HG03558 (cell line): Measurements from ENCODE around the gene CC2D2A.
"Not testable (repeated sequence)": the region's sequence is repeated elsewhere in the genome, so short reads cannot be mapped to it uniquely, and the experiment has no call there.

Source experiments
- ATAC-seq: cut with Tn5 transposase; IDR thresholded peaks from one replicate; pipeline ENCODE4 v1.9.1; 2021; ENCODE audit warnings: moderate number of reproducible peaks; ENCODE audit not compliant: unreplicated experiment; ENCODE audit errors: extremely low read depth

The CC2D2A gene

DNA sequence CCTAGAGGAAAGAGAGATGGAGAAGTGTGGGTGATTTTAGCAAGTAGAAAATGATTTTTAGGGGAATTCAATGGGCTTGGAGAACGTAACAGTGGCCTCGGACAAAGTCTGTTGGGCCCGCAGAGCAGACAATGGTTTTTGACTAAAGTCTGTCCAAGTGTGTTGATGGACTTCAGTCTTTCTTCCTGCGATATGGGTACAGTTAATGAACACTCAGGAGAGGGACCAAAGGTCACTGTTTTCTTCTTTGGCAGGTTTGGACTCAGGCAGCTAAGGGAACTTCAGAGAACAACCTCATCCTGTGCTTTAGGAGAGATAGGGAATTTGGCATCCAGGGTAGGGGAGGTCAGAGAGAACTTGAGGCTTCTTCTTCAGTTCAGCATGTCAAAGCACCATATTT is 38.0 kb downstream of the CC2D2A start:
- ATAC-seq: no peak

DNA sequence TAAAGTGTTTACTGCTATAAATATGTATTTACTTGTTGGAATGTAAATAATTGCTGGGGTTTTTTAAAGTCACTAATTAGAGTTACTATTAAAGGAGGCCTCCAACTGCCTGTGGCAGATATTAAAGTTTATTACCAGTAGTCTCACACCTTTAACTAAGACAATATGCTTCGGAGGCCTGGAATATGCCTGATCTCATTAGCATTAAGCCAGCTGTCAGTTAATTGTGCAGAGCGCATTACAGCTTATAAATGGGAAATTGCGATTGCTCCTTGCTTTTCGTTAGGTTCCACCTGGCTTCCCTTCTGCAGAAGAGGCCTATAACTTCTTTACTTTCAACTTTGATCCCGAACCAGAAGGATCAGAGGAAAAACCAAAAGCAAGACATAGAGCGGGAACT is 41.3 kb downstream of the CC2D2A start:
- no peak for ATAC-seq

DNA sequence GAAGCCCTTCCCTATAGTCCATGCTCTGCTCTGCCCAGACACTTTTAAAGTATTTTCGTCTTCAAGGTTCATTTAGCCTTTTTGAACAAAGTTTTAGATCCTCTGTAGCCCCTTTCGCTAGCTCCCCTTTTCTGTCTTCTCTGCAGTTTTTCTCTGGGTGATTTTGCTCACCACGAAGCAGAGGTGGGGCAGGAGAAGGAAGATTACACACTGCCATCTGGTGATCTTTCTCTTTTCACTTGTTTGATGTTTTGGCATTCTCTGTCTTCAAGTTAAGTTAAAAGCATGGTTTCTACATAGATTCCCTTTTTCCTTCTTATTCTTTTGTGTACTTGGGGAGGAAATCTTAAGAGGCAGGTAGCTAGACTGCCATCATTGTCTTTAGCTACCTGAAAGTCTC is 43.9 kb downstream of the CC2D2A start:
- ATAC-seq: no peak

DNA sequence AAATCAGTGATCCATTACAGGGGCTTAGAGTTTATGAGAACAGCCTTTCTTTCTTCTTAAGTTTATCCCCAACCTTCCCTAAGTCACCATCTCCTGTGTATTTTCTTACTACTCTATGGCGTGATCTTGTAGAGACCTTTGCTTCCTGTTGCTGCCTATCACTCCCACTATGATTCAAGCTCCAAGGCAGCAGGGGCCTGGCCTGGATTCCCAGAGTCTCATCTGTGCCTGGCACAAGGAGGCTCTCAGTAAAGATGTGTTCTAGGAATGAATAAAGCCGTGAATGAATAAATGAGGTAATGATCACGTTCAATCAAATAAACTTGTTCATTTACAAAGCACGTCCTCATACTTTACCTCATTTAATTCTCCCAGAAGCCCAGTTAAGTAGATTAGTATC is 45.4 kb downstream of the CC2D2A start:
- no peak for ATAC-seq

DNA sequence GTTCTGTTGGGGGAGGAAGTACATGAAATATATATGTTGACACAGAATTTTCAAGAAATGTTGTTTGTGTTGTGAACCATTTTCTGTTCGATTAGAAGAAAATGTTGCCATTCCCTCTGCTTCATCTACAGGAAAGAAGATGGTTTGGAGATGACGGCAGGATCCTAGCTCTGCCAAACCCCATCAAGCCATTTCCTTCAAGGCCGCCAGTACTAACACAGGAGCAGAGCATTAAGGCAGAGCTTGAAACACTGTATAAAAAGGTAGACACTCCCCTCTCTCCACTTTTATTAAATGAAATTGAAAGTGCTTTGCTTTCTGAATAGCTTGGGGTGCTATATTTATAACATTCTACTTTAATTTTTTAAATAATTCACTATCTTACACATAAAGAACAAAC is 46.8 kb downstream of the CC2D2A start:
- no peak for ATAC-seq

DNA sequence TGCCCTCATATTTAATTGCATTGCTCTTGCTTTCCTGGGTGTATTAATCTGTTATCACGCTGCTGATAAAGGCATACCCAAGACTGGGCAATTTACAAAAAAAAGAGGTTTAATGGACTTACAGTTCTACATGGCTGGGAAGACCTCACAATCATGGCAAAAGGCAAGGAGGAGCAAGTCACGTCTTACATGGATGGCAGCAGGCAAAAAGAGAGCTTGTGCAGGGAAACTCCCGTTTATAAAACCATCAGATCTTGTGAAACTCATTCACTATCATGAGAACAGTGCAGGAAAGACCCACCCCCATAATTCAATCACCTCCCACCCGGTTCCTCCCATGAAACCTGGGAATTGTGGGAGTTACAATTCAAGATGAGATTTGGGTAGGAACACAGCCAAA is 48.0 kb downstream of the CC2D2A start:
- not testable (repeated sequence) for ATAC-seq

DNA sequence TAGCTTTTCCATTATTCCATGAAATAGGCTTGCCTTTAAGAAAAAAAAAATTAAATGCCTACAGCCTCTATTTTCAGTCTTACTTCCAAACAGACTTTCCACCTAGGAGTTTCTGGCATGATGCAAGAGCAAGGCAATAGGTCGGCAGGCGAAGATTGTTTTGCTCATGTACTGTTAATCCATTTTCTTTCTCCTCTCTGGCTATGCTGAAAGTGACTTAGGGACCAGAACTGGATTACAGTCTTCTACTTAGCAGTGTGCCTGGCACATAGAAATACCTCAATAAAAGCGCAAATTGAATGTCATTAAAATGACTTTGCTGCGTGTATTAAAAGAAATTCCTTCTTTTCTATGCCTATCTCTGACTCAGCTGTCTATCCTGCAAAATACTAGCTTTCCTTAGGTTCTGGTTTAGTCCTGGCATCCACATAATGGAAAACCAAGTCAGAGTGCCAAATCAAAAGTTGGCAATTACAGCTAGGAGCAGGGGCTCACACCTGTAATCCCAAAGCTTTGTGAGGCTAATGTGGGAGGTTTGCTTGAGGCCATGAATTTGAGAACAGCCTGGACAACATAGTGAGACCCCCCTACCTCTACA is 51.9 kb downstream of the CC2D2A start:
- ATAC-seq: no peak

DNA sequence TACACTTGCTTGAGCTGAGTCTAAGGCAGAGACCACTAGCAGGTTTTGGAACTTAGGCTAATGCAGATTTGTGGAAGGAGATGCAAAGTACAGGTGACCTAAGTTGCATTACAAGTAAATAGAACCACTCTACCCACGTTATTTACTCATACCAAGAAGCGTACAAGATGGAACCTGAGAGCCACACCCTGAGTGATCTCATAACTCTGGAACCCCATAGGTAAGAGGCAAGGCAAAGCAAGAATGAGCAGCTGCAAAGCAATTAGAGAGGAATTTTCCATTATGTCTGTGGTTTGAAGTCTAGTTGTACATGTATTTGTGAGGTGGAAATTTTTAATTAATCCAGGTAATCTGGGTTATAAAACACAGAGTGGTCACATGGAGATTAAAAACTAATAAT is 55.4 kb downstream of the CC2D2A start:
- ATAC-seq: no peak

DNA sequence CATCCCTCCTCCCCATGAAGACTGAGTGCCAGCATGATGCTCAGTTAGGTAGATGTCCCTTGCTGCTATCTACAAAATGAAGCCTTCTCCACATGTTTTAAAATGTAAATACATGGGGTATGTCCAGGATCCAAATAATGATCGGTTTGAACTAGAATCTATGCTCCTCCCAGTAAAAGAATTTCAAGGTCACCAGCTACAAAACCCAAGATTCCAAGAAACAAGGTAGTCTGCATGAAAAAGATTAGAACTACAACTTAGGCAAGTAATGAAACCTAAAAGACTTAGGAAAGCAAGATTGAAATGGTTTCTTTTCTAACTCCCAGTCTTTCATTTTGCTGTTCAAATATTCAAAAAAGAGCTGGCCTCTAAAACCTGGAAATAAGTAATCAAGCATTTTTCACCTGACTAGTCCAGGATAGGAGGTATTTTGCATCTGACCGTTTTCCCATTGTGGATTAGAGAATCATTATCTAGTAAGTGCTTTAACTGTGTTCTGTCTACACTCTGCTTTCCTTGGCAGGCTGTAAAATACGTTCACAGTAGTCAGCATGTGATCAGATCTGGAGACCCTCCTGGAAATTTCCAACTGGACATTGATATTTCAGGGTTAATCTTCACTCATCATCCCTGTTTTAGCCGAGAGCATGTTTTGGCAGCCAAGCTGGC is 57.4 kb downstream of the CC2D2A start:
- no peak for ATAC-seq

DNA sequence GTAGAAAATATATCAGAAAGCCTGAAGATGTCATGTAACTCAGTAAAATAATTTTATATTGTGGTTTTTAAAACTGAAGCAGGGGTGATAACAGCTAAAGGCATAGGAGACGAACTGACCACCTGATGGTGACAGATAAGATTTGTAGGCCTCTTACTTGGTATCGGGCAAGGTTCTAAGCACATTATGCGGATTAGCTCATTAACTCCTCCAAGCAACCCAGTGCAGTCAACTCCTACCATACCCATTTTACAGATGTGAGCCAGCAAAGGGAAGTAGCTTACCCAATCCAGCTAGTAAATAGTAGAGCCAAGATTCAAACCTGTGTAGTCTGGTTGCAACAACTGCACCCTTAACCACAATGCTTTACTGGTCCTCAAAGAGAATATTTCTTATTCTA is 62.1 kb downstream of the CC2D2A start:
- ATAC-seq: no peak

DNA sequence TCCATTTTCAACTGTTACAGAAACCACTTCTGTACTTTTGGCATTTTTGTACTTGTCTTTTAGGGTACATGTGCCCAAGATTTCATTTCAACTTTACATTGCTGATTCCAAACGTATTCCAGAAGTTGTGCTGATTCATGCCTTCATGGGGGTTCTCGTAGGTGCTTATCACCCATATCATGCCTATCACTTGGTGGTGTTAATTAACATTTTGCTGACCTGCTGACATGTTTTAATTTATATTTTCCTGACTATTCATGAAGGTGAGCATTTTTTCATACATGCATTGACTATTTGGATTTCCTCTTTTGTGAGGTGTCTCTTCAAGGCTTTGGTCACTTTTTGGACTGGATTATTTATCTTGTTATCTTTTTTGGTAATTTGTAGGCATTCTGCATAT is 64.1 kb downstream of the CC2D2A start:
- ATAC-seq: no peak

DNA sequence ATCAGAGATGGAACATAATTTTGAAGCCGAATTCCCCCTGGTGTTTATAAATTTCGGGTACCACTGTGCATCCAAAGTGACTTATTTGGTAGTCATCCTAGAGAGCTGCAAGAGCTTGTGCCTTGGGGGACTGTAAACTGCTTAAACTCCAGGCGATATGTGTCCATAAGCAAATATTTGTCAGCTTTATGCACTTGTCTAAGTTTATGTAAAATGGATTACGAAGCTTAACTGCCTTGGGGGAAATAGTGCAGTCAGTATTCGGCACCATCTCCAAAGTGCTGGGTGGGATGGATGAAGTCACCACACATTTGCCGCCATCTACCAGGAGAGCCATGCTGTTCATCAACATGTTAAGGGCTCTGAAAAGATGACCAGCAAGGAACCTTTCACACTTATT is 65.9 kb downstream of the CC2D2A start:
- ATAC-seq: no peak

DNA sequence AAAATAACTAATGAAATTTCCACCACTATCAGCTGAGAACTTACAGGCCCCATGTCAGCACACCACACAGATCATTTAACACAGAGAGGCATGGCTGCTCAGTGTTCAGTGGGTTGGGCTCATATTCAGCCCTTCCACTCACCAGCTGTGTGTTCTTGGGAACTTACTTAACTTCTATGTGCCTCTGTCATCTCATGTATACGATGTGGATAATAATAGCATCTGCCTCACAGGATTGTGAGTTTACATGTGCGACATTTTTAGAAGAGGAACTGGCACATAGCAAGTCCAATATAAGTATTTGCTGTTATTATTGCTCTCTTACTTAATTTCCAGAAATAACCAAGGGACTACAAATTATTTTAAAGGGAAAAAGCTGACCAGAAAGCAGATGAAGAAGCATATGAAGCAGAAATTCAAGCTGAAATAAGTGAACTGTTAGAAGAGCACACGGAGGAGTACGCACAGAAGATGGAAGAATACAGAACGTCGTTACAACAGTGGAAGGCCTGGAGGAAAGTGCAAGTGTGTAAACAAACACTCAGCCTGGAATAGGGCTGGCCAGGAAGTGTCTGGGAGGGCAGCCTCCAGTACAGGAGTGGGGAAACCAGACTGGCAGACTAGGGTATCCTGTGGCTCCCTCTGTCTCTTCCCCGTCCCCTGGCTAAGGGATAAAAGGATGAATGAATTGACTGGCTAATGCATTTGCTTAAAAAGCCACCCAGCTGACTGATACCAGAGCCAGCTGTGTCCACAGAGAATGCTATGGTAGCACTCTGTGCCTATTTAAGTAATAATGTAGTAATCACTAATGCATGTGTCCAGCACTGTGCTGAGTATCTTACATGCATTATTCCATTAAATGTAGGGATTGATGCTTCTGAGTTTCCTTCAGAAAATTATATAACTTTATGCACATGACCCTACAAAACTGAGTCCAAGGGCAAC is 67.1 kb downstream of the CC2D2A start:
- no peak for ATAC-seq

DNA sequence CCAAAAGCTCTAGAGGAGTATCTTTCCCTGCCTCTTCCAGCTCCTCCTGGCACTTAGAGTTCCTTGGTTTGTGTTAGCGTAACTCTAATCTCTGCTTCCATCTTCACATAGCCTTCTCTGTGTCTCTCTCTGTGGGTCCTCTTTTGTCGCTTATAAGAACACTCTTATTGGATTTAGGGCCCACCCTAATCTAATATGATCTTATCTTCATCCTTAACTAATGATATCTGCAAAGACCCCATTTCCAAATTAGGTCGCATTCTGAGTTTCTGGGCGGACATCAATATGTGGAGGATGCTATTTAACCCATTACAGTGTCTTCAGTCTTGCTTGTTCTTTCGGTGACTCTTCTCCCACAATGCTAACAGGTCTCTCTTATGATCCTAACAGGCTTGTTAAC is 72.3 kb downstream of the CC2D2A start:
- ATAC-seq: no peak

DNA sequence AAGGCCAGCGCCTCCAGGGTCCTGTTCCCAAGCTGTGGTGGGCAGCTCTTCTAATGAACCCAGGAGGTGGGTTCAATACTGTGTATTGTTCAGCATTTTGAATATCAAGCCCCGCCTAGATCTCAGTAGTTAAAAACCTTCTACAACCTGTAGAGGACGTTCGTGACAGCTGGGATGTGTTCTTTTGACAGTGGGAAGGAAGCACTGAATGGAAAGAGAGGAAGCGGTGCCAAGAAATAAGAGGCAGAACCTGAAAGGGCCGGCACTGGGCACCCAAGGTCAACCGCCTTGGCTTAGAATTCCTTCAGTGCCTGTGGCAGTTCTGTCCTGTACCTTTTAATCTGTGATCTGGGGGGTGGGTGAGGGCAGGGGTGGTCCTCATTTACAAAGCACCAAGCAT is 73.1 kb downstream of the CC2D2A start:
- ATAC-seq: no peak

DNA sequence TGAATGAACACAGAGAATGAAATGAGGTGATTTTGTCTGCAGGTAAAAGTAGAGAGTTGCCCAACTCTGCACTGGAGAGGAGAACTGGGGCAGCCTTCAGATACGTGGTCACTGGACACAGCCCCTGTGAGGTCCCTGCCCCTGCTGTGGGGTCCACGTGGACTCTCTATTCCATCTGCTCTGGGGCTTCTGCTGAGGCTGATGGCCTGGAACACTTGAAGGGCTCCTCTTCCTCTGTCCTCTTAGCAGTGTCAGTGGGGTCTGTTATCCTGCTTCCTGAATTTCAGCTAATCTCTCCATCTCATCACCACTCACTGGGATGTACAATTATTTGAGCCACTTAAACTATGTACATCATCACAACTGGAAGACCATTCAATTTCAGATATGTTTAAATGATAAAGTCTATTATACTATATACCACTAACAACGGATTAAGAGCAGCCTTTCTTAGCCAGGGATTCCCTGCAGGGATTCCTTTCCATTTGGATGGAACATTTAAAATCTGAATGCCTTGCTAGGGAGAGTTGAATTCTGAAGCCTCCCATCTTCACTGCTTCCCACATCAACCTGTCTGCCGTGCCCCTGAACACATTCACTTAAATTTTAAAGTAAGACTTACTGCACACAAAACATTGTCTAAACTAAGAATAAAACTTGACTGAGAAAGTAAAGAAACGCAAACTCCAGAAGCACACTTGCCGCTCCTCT is 74.0 kb downstream of the CC2D2A start:
- ATAC-seq: no peak

DNA sequence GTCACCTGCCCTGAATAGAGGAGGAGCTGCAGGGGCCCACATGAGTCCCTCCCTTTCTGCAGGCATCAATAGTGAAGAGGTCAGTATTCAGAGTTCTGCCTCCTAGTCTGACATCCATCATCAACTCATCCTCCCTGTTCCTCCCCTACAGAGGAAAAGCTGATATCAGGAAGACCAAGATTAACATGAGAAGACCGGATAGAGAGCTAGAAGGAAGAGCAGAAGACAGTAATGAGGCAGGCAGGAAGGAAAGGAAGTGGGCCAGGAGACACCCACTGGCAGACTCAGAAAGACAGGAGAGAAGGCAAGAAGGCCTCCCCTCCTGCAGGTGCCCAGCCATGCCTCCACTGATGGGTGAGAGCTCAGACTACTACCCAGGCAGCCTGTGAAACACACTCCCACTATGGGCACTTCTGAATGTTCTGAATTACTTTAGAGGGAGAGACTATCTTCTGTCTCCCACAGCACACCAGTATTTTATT is 74.6 kb downstream of the CC2D2A start:
- no peak for ATAC-seq

DNA sequence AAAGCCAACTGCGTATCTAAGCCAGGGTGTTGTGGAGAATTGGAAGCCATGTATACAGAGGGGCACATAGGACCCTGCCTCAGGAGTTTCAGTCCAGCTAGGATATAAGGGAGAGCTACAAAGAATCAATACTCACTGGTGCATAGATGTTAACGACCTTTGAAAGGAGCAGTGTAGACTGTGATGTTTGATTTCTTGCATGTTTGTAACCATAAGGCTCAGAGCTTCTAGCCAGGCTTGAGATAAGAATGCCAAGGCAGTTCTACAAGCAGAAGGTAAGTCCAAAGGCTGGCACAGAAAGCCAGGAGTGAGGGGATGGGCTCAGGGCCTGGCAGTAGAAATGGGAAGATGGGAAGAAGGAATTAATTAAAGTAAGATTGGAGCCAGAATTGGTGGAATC is 75.7 kb downstream of the CC2D2A start:
- ATAC-seq: no peak

DNA sequence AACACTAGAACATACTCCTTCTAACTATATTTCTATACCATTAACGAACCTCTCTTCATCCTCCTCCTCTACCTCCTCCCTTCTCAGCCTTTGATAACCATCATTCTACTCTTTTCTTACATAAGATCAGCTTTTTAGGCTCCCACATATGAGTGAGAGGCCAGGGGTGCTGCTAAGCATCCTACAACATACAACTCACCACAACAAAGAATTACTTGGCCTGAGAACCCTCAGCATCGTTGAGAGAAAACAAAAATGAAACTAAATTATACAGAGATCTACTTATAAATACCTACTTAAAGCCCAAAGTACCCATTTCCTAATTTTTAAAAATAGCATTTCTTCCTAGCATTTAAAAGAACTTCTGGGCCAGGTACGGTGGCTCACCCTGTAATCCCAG is 77.7 kb downstream of the CC2D2A start:
- no peak for ATAC-seq

DNA sequence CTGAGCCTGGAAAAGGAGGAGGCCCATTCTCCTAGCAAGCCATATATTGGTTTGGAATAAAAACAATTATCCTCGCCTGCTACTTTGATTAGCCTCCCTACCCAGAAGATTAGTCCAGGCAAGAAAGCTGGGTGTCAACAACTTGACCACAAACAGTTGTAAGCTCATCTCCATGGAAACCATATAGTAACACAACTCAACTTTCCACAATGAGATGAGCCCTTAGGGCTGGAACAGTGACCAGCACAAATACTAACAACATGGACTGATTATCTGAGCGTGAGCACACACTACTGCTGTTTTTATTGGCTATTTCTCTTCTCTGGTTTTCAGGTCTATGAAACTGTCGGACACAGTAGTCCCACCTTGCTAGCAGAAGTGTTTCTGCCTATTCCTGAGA is 80.8 kb downstream of the CC2D2A start:
- no peak for ATAC-seq
